Measurements from ENCODE around the gene TGM5.

DNA sequence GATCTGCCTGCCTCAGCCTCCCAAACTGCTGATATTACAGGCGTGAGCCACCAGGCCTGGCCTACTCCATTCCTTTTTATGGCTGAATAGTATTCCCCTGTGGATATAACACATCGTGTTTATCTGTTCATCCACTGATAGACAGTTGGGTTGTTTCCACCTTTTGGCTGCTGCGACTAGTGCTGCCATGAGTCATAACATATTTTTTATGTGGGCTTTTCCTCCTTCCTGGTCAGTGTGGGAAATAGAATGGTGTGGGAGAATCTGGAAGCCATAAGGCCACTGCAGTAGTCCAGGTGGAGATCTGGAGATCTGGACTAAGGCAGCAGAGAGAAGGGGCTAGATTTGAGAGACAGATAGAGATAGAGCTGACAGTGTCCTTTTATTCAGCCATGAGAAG is 47.4 kb upstream of the TGM5 start:
- TF ChIP-seq CTCF (IDR thresholded peaks at IDR 0.05), result no peak
- TF ChIP-seq POLR2A (IDR thresholded peaks at IDR 0.05), result no peak

Measured in right lobe of liver (tissue), 4 donors.